ENCODE results near the gene FHAD1.
A peak's percentile ranks its signal among the peaks of the same experiment; 100 is the strongest.
"Not testable (repeated sequence)": the region's sequence is repeated elsewhere in the genome, so short reads cannot be mapped to it uniquely, and the experiment has no call there.

FHAD1 gene

DNA sequence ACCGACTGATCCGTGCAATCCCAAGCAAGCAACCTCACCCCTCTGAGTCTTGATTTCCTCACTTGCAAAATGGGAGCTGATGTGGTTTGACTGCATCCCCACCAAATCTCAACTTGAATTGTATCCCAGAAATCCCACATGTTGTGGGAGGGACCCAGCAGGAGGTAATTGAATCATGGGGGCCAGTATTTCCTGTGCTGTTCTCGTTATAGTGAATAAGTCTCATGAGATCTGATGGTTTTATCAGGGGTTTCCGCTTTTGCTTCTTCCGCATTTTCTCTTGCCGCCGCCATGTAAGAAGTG lies 58.4 kb downstream of the FHAD1 start:
- no peak for DNase-seq (ENCODE audit: low spot score)

DNA sequence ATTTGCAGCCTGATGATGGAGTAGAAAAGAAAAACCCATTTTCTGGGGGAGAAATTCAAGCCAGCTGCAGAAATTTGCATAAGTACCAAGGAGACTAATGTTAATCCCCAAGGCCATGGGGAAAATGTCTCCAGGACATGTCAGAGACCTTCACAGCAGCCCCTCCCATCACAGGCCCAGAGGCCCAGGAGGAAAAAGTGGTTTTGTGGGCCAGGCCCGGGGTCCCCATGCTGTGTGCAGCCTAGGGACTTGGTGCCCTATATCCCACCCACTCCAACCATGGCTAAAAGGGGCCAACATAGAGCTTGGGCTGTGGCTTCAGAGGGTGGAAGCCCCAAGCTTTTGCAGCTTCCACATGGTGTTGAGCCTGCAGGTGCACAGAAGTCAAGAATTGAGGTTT lies 59.3 kb downstream of the FHAD1 start:
- not testable (repeated sequence) for DNase-seq (ENCODE audit: low spot score)

DNA sequence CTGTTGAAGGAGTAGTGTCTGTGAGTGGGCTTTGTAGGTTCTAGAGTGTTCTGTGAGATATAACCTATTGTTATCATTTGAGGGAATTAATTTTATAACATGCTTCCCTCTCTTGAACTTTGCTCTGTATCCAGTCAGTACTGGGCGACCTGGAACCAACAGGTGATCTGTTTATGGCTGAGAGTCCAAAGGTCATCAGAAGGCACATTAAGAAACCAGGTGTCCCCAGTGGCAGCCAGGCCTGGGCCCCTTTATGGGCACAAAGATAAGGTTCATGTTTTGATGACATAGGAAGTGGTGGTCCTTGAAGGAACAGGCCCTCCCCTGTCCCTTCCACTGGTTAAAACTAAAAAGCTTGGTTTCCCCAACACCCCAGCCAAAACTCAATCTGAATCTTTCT lies 61.1 kb downstream of the FHAD1 start:
- DNase-seq (ENCODE audit: low spot score): no peak

DNA sequence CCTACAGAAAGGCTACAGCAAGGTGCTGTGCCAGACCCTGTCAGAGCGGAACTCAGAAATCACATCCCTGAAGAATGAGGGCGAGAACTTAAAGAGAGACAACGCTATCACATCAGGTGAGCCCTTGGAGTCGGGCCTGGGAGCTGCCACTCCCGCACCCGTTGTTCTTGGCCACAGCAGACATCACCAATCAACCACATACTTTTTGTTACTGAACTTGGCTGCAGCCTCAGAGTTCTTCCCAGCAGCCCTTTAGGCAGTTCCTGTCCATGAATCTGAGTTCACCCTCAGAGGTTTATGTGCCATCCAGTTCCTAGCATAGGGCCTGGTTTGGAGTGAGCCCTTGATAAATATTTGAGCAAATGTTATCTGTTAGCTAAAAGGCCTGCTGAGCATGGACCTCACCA lies 61.6 kb downstream of the FHAD1 start:
- DNase-seq (ENCODE audit: low spot score): no peak

DNA sequence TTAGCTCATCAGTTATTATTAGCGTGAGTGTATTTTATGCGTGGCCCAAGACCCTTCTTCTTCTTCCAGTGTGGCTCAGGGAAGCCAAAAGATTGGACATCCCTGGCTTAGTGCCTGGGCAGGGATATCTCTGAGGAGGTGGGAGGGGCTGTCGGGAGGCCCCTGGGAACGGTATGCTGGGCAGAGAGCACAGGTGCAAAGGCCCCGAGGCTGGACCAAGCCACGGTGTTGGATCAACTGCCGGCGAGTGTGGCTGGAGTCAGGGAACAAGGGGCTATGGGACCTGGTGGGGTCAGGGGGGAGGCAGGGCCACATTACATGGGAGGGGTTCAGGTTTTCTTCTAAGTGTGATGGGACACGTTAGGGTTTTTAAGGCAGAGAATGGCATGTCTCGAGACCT lies 62.7 kb downstream of the FHAD1 start:
- no peak for DNase-seq (ENCODE audit: low spot score)

DNA sequence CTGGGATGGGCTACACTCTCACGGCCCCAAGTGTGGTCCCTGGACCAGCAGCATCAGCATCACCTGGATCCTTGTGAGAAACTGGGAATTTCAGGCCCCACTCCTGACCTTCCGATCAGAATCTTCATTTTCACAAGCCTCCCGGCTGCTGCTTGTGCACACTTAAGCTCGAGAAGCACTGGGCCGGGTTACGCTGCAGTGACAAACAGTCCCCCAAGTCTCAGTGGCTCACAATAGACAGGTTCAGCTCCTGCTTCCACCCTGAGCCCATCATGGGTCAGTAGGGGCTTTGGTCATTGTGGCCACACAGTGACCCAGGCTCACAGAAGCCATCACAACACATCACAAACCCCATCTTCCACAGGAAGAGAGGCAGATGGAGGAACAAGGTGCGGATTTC lies 63.5 kb downstream of the FHAD1 start:
- no peak for DNase-seq (ENCODE audit: low spot score)

DNA sequence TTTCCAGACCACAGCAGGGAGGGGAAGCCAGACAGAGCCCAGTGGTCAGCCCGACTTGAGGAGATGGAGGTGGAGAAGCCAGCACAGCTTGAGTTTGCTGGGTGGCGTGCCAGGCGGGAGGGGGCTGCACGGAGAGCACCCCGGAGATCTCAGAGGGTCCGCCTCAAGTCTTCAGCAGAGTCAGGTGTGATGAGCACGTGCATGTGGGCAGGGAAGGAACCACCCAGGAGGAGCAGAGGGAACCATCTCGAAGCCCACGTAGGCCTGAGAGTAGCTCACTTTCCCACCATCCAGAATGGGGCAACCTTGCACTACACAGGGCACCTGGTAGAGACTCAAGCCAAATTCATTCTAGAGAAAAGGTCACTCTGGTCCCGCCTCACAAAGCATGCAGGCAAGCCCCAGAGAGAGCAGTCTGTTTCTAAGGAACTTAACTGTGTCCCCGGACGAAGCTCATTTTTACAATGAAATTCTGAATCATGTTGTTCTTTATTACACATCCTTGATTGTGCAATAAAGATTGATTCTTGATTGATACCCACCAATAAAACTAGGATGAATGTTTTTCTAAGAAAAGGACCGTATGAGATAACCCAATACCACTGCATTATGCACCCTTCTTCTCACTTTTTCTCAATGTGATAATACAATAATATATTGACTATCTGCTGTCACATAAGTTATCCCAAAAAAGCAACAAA lies 64.2 kb downstream of the FHAD1 start:
- no peak for DNase-seq (ENCODE audit: low spot score)

DNA sequence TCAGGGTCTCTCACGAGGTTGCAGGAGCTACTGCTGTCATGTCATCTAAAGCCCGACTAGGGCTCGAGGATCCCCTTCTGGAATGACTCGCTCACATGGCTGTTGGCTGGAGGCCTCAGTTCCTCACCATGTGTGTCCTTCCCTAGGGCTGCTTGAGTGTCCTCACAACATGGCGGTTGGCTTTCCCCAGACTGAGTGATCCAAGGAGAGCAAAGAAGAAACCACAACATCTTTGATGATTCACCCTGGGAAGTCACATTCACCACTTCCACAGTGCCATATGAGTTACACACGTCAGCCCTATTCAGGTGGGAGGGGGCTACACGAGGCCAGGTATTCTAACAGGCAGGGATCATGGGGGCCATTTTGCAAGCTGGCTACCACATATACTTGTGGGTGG lies 64.9 kb downstream of the FHAD1 start:
- DNase-seq (ENCODE audit: low spot score): no peak

DNA sequence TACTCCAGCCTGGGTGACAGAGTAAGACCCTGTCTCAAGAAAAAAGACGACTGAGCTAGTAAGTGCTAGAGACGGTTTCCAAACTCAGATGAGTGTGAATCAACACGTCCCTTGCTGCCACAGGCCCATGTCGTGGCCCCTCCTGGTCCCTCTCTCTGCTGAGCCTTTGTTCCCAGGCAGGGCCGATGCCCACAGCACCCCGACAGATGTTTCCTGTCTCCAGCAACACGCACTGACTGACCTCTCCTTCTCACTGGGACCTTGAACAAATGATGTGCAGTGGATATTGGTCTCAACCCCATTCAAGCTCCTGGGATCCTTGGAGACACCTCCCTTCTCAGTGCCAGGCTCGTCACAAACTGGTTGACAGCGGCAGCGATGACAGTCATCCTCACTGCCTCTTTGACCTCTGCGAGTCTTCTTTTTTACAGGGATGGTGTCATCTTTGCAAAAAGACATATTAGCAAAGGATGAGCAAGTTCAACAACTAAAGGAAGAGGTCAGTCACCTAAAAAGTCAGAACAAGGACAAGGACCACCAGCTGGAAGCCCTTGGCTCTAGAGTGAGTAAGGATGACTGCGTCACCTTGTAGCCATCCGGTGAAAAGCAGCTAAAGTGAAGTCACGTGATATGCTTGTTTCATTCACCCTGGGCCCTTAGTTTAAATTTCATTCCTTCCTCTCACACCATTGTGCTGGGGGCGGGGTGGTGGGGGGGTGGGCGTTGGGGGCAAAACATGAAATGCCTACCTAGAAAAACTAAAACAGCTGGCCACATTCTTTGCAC lies 65.8 kb downstream of the FHAD1 start:
- no peak for DNase-seq (ENCODE audit: low spot score)

DNA sequence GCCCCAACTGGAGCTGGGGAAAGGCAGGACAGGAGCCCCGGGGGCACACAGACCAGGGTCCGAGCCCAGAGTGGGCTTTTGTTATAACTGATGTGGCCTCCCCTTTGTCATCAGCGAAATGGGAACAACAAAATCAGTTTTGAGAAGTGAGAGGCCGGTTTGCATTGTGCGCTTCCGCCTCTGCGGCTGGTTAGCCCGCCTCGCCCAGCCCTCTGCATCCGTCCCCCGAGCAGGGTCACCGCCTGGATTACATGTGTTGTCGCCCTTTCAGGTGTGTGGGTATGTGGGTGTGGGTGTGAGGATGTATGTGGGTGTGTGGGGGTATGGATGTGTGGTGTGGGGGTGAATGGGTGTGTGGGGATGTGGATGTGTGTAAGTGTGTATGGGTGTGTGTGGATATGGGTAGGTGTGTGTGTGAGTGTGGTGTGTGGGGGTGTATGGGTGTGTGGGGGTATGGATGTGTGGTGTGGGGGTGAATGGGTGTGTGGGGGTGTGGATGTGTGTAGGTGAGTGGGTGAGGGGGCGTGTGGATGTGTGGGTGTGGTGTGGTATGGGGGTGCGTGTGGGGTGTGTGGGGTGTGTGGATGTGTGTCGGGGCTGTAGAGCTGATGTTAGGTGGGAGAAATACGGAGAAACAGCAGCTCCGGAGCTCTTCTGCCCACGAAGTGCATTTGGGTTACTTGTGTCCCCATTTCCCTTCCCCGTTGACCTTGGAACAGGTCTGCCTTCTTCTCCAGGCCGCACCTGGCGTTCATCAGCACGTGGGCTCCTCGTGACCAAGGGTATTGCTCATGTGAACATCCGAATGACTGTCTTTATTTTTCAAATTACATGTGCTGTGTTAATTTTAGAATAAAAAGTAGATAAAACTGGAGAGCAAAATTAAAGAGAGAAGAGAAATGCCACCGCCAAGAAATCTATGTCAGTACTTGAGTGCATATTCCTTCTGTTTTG lies 67.6 kb downstream of the FHAD1 start:
- no peak for DNase-seq (ENCODE audit: low spot score)

DNA sequence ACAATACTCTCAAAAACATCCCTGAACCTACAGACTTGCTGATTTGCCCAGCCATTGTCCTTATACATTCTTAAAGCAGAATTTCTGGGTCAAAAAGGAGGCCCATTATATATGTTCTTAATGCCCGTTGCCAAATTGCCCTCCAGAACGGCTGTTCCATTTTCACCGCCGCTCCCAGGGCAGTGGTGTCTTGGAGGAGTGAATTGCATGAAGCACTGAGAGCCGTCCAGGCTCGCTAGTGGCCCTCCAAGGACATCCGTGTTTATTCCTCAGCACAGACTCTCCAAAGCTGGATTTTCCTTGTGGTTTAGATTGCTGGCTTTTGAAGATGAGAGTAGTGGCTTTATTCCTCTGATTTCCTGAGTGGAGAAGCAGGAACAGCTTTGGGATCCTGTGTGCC lies 68.8 kb downstream of the FHAD1 start:
- DNase-seq (ENCODE audit: low spot score): no peak

DNA sequence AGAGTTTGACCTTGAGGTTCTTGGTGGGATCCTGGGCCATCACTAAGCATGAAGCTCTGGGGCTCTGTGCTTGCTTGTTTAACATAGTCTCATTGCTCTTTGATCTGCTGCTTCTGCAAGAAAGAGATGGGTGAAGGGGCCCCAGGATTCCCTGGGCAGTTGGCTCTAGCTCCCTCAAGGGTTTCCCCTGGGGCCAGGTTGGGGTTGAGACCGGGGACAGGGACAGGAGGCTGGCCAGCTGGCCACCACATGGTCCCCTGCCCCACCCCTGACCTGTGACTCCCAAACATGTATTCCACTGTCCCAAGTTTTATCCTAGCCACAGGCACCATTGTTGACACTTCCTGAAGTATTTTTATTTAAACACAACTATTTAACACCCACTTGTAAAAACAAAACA lies 69.5 kb downstream of the FHAD1 start:
- DNase-seq (ENCODE audit: low spot score): no peak

DNA sequence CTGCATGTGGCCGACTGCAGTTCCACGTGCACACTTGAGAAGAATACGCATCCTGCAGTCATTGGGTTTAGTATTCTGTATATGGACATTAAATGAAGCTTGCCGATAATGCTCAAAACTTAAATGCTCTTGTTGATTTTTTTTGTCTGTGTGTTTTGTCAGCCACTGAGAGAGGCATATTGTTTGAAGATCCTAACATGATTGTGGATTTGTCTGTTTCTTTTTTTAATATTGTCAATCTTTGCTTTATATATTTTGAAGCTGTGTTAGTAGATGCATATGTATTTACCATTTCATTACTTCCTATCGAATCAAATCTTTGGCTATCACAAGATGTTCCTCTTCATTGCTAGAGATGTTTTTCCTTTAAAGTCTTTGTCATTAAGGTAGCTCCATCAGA lies 73.2 kb downstream of the FHAD1 start:
- no peak for DNase-seq (ENCODE audit: low spot score)

DNA sequence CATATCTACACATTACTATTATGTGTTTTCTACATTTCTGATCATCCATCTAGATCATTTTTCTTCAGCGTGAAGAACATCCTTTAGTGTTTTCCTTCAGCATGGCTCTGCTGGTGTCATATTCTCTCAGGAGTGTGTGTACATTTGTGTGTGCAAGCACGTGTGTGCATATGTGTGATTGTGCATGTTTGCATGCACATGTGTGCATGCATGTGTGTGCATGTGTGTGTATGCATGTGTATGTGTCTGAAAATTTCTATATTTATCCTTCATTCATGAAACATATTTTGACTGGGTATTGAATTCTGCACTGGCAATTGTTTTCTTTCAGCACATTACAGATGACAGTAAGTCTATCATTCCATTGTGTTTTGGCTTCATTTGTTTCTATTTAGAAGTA lies 74.6 kb downstream of the FHAD1 start:
- DNase-seq (ENCODE audit: low spot score): no peak

DNA sequence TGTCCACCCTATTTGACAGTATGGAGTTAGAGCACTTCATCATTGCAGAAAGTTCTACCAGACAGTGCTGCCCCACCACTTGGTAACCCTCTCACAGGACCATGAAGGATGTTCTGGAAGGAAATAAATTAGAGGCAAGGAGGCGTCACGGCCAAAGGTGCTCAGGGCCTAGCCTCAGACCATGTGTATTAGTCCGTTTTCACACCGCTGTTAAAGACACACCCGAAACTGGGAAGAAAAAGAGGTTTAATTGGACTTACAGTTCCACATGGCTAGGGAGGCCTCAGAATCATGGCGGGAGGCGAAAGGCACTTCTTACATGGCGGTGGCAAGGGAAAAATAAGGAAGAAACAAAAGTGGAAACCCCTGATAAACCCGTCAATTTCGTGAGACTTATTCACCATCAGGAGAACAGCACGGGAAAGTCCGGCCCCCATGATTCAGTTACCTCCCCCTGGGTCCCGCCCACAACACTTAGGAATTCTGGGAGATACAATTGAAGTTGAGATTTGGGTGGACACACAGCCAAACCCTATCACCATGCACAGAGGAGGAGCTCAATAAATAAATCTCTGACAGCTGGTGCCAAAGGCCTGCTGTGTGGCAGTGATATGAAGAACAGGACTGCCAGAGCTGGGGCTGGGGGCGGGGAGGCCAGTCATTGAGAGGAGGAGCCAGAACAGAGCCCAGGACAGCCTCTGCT lies 75.8 kb downstream of the FHAD1 start:
- no peak for DNase-seq (ENCODE audit: low spot score)

DNA sequence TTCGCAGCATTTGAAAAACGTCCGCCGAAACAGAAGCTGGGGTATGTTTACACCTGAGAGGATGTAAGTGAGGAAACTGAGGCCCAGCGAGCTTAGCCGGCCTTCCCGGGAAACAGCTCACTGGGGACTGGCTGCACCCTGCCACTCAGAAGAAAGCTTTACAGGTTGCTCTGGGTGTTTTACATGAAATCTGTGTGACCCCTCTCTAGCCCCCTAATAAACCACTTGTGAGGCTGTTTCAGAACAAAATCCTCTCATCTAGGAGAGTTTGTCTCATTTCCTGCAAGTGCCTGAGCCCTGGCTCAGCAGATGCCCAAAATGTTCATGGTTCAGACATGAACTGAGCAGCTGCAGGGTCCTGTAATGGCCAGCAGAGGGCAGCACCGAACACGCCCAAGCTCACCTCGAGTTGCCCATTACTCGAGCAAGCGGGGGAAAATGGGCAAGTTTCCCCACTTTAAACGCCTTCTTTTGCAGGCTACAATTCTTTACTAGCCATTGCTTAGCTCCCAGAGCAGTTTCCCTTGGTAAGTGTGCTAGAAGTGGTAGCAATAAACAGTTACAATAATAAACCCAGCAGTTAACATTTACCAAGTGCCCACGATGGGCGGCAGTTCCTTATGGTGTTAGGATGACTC lies 76.4 kb downstream of the FHAD1 start:
- DNase-seq (ENCODE audit: low spot score): peak; percentile 77

DNA sequence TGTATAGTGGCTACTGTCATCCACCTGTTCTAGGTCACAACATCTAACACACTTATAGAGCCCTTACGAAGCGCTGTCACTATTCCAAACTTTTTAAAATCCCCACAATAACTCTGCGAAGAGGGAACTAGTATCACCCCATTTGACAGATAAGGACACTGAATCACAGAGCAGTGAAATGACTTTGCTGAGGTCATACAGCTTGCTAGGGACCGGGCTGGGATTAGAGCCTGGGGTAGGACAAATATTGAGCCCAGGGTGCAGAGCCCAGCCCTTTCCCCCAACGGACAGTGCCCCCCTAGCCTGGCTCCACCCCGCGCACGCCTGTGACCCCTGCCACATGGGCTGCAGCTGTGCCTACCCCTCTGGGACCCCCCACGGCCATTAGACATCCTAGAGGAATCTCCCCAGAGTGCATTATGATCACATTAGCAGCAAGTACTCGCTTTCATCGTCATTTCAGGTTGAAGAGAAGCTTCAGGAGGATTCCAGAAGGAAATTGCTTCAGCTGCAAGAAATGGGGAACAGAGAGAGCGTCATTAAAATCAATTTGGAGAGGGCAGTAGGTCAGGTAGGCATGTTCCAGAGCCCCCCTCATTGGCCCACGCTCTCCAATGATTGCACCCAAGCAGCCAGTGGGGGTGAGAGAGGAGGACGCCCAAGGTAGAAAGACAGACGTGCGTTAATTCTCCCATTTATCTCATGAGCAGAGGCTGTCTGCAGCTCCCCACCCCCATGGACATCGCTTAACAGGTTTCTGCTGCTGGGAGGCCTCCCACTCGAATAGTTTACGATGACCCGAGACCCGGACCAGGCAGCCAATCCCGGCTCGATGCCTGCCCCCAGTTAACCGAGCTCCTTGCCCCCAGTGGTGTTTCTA lies 77.2 kb downstream of the FHAD1 start:
- no peak for DNase-seq (ENCODE audit: low spot score)

DNA sequence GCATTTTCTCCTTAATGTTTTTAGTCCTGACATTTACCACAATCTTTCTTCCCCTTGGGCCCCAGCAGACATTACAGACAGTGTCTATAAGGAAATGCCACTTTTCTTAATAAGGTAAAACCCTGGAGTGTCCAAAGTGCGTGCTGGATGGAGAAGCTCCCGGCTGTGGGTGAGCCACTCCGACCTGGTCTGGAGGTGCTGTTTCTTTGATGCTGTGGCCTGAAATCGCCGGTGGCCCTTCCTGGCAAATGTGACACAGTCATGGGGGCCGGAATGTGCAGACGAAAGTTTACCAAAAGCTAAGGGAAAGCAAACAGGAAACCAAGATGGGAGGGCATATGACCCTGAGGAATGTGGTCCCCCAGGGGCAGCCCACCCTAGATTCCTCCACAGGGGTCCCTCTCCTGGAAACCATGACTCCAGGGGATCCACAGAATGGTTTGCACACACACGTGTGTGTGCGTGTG lies 77.9 kb downstream of the FHAD1 start:
- no peak for DNase-seq (ENCODE audit: low spot score)

DNA sequence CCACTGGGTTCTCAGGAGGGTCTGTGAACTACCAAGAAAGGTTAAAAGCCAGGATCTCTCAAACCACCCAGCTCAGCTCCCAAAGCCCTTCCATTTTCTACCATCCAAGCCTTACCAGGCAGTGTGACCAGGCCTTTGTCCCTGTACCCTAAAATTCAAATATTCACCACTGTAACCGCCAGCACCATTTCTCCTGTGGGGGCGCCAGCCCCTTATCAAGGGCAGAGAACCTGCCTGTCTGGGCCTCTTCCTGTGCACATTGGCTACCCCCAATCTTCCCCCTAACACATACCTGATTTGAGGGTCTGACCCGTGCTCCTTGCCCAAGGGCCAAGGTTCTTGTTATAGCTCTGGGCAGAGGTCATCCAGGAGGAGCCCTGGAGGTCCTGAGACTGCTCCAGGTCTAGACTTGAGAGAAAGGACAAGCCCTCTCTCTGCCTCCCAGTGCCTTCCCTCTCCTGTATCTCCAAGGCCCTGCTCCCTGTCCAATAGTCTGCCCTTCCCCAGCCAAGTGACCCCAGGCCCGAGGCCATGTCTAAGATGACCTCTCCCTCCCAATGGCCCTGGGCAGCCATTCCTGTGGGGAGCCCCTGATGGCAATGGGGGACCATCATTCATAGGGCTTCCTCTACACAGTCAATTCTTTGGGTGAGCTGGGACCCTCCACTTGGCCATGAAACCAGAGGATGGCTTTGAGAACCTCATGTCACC lies 78.5 kb downstream of the FHAD1 start:
- no peak for DNase-seq (ENCODE audit: low spot score)
